ENCODE data around the gene ZBTB4.
"Not testable (repeated sequence)": the region's sequence is repeated elsewhere in the genome, so short reads cannot be mapped to it uniquely, and the experiment has no call there.

DNA sequence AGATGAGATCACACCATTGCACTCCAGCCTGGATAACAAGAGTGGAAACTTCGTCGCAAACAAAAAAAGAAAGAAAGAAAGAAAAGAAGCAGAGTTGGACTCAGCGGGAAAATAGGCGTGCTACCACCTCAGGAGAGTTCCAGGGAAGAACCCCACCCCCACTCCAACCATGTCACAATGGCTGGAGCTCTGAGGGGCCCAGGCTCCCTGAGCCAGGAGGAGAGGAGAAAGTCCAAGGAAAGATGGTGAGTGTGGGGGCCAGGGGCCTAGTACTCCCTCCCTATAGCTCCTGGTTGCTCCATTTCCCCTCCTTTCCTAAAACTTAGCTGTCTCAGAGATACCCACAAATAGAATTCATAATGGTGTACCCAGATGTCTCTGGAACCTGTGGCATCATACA lies 1.8 kb upstream of the ZBTB4 start, which contains the start of gene SLC35G6:
- TF ChIP-seq EZH2phosphoT487 (IDR thresholded peaks at IDR 0.05; ENCODE audit: borderline replicate concordance, low read length) = not testable (repeated sequence)
- TF ChIP-seq, protein P1, sequence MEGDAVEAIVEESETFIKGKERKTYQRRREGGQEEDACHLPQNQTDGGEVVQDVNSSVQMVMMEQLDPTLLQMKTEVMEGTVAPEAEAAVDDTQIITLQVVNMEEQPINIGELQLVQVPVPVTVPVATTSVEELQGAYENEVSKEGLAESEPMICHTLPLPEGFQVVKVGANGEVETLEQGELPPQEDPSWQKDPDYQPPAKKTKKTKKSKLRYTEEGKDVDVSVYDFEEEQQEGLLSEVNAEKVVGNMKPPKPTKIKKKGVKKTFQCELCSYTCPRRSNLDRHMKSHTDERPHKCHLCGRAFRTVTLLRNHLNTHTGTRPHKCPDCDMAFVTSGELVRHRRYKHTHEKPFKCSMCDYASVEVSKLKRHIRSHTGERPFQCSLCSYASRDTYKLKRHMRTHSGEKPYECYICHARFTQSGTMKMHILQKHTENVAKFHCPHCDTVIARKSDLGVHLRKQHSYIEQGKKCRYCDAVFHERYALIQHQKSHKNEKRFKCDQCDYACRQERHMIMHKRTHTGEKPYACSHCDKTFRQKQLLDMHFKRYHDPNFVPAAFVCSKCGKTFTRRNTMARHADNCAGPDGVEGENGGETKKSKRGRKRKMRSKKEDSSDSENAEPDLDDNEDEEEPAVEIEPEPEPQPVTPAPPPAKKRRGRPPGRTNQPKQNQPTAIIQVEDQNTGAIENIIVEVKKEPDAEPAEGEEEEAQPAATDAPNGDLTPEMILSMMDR (conservative IDR thresholded peaks at IDR 0.05; ENCODE audit: low read depth, low read length) = not testable (repeated sequence)

All from PC-3 (cell line).